Urothelium cell line (cell line): ENCODE data around the gene TET3.

Source experiments
- DNase-seq: peaks from one replicate; pipeline ENCODE4 v3.0.0; 2011; ENCODE audit warnings: low spot score, mixed read lengths
- FAIRE-seq: peaks from 2 replicates; lab custom pipeline; 2011; peaks lifted over from hg19 to GRCh38; lab: Jason Lieb, UNC

Gene TET3

DNA sequence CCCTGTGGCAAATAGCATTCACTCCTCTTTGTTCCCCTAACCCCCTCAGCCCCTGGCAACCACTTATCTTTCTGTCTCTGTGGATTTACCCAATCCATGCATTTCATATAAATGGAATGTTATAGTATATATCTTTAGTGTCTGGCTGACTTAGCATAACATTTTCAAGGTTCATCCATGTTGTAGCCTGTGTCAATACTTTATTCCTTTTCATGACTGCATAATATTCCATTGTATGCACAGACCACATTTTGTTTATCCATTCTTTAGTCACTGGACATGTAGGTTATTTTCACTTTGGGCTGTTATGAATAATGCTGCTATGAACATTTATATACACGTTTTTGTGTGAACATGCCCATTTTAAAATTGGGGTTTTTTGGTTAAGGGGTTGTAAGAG is 42.8 kb downstream of the TET3 start:
- FAIRE-seq (no peak), DNase-seq (no peak)

DNA sequence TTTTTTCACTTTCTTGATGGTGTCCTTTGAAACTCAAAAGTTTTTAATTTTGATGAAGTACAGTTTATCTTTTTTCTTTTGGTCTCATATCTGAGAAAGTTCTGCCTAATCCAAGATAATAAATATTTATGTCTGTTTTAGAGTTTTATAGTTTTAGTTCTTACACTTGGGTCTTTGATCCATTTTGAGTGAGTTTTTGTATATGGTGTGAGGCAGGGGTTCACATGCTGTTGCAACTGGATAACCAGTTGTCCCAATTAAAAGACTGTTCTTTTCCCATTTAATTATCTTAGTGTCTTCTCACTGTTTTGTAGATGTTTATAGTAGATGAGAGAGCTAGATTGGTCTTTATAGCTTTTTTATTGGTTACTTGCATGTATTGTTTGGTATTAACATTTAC is 43.6 kb downstream of the TET3 start:
- no peak for FAIRE-seq
- no peak for DNase-seq

- FAIRE-seq = no peak
- DNase-seq = no peak
These were observed 44.0 kb downstream of the TET3 start for GRCh38 chr2:74028741-74029140.

DNA sequence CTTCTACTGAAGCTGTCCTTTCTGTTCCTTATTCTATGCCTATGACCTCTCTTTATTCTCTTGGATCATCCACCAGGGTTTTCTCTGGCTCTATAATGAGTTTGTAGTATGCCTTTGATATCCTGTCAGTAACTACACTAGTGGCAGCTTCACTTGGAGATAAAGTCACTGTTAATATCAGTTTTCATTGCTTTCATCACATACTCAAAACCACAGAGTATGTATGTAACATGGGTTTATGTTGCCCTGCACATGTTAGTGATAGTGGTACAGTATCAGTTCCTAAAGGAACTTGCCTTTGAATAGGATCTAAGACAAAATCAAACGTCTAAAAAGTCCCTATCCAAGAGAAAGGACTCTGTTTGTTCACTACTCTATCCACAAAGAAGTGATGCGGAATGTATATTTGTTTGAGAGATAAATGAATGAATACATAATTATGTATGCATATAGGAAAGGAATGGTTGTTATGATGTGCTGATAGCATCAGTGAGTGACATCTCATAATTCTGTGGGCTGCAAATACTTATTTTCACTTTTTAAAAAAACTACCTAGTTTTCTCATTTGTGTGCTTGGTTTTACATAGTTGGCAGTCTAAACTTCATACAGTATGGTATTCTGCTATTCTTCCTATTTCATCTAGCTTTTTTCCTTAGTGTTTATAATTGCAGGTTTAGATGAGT is 45.1 kb downstream of the TET3 start:
- no peak for FAIRE-seq
- no peak for DNase-seq

GRCh38 chr2:74031221-74031620 is 46.5 kb downstream of the TET3 start:
- FAIRE-seq = no peak
- no peak for DNase-seq

GRCh38 chr2:74031959-74032287 is 47.2 kb downstream of the TET3 start:
- DNase-seq (no peak), FAIRE-seq (no peak)

DNA sequence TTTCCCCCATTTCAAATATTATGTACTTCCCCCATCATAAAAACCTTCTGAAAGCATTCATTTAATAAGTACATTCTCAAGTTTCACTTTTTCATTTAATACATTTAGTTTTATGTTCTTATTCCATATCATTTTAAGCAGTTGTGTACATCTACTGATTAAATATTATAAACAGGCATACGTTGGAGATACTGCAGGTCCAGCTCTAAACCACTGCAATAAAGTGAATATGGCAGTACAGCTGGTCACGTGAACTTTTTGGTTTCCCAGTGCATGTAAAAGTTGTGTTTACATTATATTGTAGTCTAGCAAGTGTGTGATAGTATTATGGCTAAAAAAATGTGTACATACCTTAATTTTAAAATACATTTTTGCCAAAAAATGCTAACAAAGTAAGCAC is 48.7 kb downstream of the TET3 start:
- no peak for FAIRE-seq
- DNase-seq = no peak
